Activated CD4-positive, CD25-positive, alpha-beta regulatory T cell (primary cell): ENCODE measurements around the gene ZSCAN5A.
"Not testable (repeated sequence)": the region's sequence is repeated elsewhere in the genome, so short reads cannot be mapped to it uniquely, and the experiment has no call there.

Source experiments
- DNase-seq, 4 experiments: peaks; one replicate each; lab custom pipeline; 2025; lab: John Stamatoyannopoulos, UW

ZSCAN5A gene

GRCh38 chr19:56314381-56315076 is at the start of gene ZSCAN5A:
ZSCAN5A (minus strand) TSS chr19:56314839; CDS start chr19:56225046, 89,793 bp downstream.
- peak; percentile 95 to 99 (median 98) for DNase-seq

- no peak for DNase-seq
These were observed 46.2 kb upstream of the ZSCAN5A start for GRCh38 chr19:56360841-56361240.

GRCh38 chr19:56356944-56357343 is 42.3 kb upstream of the ZSCAN5A start:
- no peak for DNase-seq

- no peak for DNase-seq
These were observed 40.9 kb upstream of the ZSCAN5A start for GRCh38 chr19:56355517-56355916.

- no peak for DNase-seq
These were observed 36.6 kb upstream of the ZSCAN5A start for GRCh38 chr19:56351208-56351607.

GRCh38 chr19:56350416-56351045 is 35.9 kb upstream of the ZSCAN5A start:
- DNase-seq = peak; percentile 5 to 22 (median 8)

GRCh38 chr19:56348289-56348877 is 33.7 kb upstream of the ZSCAN5A start:
- DNase-seq = no peak

GRCh38 chr19:56347163-56347778 is 32.6 kb upstream of the ZSCAN5A start:
- no peak for DNase-seq

- DNase-seq = no peak
These were observed 27.3 kb upstream of the ZSCAN5A start for GRCh38 chr19:56341948-56342347.

- not testable (repeated sequence) for DNase-seq
These were observed 24.4 kb upstream of the ZSCAN5A start for GRCh38 chr19:56339031-56339430.

- not testable (repeated sequence) for DNase-seq
These were observed 22.4 kb upstream of the ZSCAN5A start for GRCh38 chr19:56337077-56337476.

GRCh38 chr19:56335371-56335770 is 20.7 kb upstream of the ZSCAN5A start:
- DNase-seq = not testable (repeated sequence)

GRCh38 chr19:56333506-56333905 is 18.9 kb upstream of the ZSCAN5A start:
- DNase-seq = no peak

- DNase-seq = no peak
These were observed 18.1 kb upstream of the ZSCAN5A start for GRCh38 chr19:56332695-56333094.

GRCh38 chr19:56324436-56324835 is 9.8 kb upstream of the ZSCAN5A start:
- DNase-seq = no peak

- no peak for DNase-seq
These were observed 7.4 kb upstream of the ZSCAN5A start for GRCh38 chr19:56321989-56322440.

- DNase-seq = no peak
These were observed 6.8 kb upstream of the ZSCAN5A start for GRCh38 chr19:56321254-56321988.

GRCh38 chr19:56319991-56320390 is 5.4 kb upstream of the ZSCAN5A start:
- no peak for DNase-seq

GRCh38 chr19:56317749-56318148 is 3.1 kb upstream of the ZSCAN5A start:
- no peak for DNase-seq

GRCh38 chr19:56316728-56317127 is 2.1 kb upstream of the ZSCAN5A start:
- DNase-seq = no peak

GRCh38 chr19:56315077-56315828 is 614 bp upstream of the ZSCAN5A start:
- peak; percentile 68 to 81 (median 76) for DNase-seq
